SH-SY5Y (cell line): Measurements from ENCODE around the gene VAPA.

Experiments
- GATA2 ChIP-seq: IDR thresholded peaks from 2 replicates; pipeline ENCODE4 v1.6.1; 2011; ENCODE audit warnings: mild to moderate bottlenecking, low read depth, low read length
- GATA3 ChIP-seq: IDR thresholded peaks from 2 replicates; pipeline ENCODE4 v1.6.1; 2011; ENCODE audit warnings: low read depth, mild to moderate bottlenecking, low read length, moderate library complexity

GRCh38 chr18:9870431-9871008 is 43.3 kb upstream of the VAPA start:
- no peak for TF ChIP-seq GATA2
- no peak for TF ChIP-seq GATA3
